ENCODE measurements around the gene DTX3.

DNA sequence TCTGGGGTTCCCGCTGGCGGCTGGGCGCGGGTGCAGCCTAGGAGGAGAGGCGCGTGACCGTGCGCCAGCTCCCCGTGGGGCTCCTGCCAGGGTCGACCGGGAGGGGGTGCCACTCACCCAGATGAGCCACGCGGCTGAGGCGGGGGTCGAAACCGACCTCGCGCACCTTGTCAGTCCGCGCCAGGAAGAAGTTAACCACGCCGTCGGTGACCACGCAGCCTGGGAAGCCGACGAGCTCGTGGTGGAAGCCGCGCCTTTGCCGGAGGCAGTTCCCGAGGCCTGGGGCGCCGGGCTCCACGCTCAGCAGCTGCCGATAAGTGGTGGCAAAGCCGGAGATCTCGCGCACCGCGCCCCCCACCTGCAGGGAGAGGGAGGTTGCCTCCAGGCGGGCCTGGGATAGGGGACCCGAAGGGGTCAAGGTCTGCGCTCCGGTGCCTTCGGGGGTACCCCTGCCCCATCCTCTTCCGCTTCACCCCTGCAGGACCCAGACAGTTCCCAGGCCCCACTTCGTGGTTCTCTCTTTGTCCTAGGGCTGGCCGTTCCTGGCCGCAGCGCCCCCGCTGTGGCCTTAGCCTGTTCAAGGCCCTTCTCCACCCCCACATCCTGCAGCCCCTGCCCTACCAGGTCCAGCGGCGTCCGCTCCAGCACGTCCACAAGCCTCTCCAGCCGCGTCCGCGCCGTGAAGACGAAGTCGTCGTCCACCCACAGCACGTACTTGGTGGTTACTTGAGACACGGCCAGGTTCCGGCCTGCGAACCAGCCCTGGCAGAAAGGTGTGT, 23.1 kb downstream of the DTX3 start:
- TF ChIP-seq, protein P1, sequence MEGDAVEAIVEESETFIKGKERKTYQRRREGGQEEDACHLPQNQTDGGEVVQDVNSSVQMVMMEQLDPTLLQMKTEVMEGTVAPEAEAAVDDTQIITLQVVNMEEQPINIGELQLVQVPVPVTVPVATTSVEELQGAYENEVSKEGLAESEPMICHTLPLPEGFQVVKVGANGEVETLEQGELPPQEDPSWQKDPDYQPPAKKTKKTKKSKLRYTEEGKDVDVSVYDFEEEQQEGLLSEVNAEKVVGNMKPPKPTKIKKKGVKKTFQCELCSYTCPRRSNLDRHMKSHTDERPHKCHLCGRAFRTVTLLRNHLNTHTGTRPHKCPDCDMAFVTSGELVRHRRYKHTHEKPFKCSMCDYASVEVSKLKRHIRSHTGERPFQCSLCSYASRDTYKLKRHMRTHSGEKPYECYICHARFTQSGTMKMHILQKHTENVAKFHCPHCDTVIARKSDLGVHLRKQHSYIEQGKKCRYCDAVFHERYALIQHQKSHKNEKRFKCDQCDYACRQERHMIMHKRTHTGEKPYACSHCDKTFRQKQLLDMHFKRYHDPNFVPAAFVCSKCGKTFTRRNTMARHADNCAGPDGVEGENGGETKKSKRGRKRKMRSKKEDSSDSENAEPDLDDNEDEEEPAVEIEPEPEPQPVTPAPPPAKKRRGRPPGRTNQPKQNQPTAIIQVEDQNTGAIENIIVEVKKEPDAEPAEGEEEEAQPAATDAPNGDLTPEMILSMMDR (IDR thresholded peaks at IDR 0.05), result peak in 1 of 7 experiments; percentile 20
- no peak for TF ChIP-seq POLR2A (IDR thresholded peaks at IDR 0.05)

All from body of pancreas (tissue), 4 donors.